GM12878 (cell line): ENCODE measurements around the gene SLC35E1. TPM values are rescaled to one million over a fixed set of nuclear protein-coding genes. Genes with fewer than 3 reads are reported as not detected.

Experiments
- ATAC-seq: fragments of 200-7000 bp; cut with Tn5 transposase; 3 replicates; pipeline ENCODE4 v1.9.1; 2020; ENCODE audit warnings: mild to moderate bottlenecking, moderate library complexity
- BruUV-seq: library from RNA; stranded (reverse); fragments of 400-500 nt; replicated peaks from 2 replicates; lab custom pipeline; 2021; lab: Mats Ljungman, UMichigan
- CTCF ChIA-PET: fragments of 300-600 bp; sonication (Branson Sonifier 250); formaldehyde crosslinking; extraction: SDS; loops from one replicate; lab custom pipeline; 2021; ENCODE audit warnings: inconsistent platforms; lab: Yijun Ruan, JAX
- POLR2A ChIA-PET: fragments of 350-600 bp; formaldehyde crosslinking; extraction: SDS; loops from one replicate; lab custom pipeline; 2021; ENCODE audit warnings: inconsistent platforms; lab: Charles Lee
- RAD21 ChIA-PET: fragments of 300-600 bp; sonication (Branson Sonifier 250); formaldehyde crosslinking; loops from one replicate; lab custom pipeline; 2023; ENCODE audit warnings: antibody characterized with exemption; ENCODE audit not compliant: unreplicated experiment; lab: Charles Lee
- SMC1A ChIA-PET: fragments of 300-600 bp; sonication (Branson Sonifier 250); formaldehyde crosslinking; loops from one replicate; lab custom pipeline; 2023; ENCODE audit not compliant: unreplicated experiment, uncharacterized antibody; lab: Charles Lee
- DNase-seq: peaks from one replicate; pipeline ENCODE4 v3.0.0-alpha.2; 2011; ENCODE audit warnings: low read depth, low spot score
- FAIRE-seq: peaks from 3 replicates; lab custom pipeline; 2011; peaks lifted over from hg19 to GRCh38; lab: Jason Lieb, UNC
- H2AFZ ChIP-seq: 2 replicates; pipeline ENCODE4 v1.6.0; 2011; ENCODE audit warnings: low read depth, low read length, control low read depth; ENCODE audit not compliant: control insufficient read depth
- H3K27ac ChIP-seq: 2 replicates; pipeline ENCODE4 v1.5.1; 2011; ENCODE audit warnings: control low read depth; ENCODE audit not compliant: control insufficient read depth, insufficient read depth
- H3K27me3 ChIP-seq, 2 experiments: replicated peaks in 1 of 2; 2 replicates each; pipeline versions ENCODE4 v1.6.0 to v1.6.1; 2011; ENCODE audit warnings: low read length in 1 of 2; ENCODE audit not compliant: control insufficient read depth in 2 of 2, insufficient read depth in 2 of 2
- H3K36me3 ChIP-seq, 2 experiments: 2 replicates each; pipeline ENCODE4 v1.5.1; 2011; ENCODE audit warnings: low read length in 1 of 2; ENCODE audit not compliant: control insufficient read depth in 2 of 2, insufficient read depth in 2 of 2
- H3K4me1 ChIP-seq: 2 replicates; pipeline ENCODE4 v1.6.1; 2011; ENCODE audit warnings: mild to moderate bottlenecking, low read length, moderate library complexity, mixed read lengths; ENCODE audit not compliant: control insufficient read depth, insufficient read depth
- H3K4me2 ChIP-seq: 2 replicates; pipeline ENCODE4 v1.6.0; 2011; ENCODE audit warnings: control low read depth; ENCODE audit not compliant: control insufficient read depth, insufficient read depth
- H3K4me3 ChIP-seq: fragments of 200-600 bp; sonication (generic); 2 replicates; pipeline ENCODE4 v1.5.1; 2016
- H3K79me2 ChIP-seq: 2 replicates; pipeline ENCODE4 v1.6.0; 2011; ENCODE audit warnings: low read length; ENCODE audit not compliant: control insufficient read depth, insufficient read depth
- H3K9ac ChIP-seq: 2 replicates; pipeline ENCODE4 v1.8.0; 2011; ENCODE audit warnings: low read length, control low read depth, mixed read lengths; ENCODE audit not compliant: control insufficient read depth, insufficient read depth
- H3K9me3 ChIP-seq: replicated peaks from 3 replicates; pipeline ENCODE4 v1.5.1; 2011; ENCODE audit warnings: mild to moderate bottlenecking, low read length; ENCODE audit not compliant: control insufficient read depth, insufficient read depth
- H4K20me1 ChIP-seq: 2 replicates; pipeline ENCODE4 v1.6.0; 2011; ENCODE audit not compliant: control insufficient read depth, insufficient read depth
- BCLAF1 ChIP-seq: fragments of 450-650 bp; IDR thresholded peaks from 2 replicates; pipeline ENCODE4 v1.6.1; 2017; ENCODE audit warnings: antibody characterized with exemption, mild to moderate bottlenecking, moderate library complexity
- BMI1 ChIP-seq: fragments of 450-650 bp; IDR thresholded peaks from 2 replicates; pipeline ENCODE4 v1.6.1; 2016; ENCODE audit warnings: mild to moderate bottlenecking, moderate library complexity, borderline replicate concordance
- ESRRA ChIP-seq: IDR thresholded peaks from 2 replicates; pipeline ENCODE4 v1.6.1; 2012; ENCODE audit warnings: mild to moderate bottlenecking, low read length, improper control_type of control experiment
- FOXK2 ChIP-seq: fragments of 450-650 bp; IDR thresholded peaks from 2 replicates; pipeline ENCODE4 v1.6.1; 2017; ENCODE audit warnings: mild to moderate bottlenecking, moderate library complexity
- MYC ChIP-seq: IDR thresholded peaks from 2 replicates; pipeline ENCODE4 v1.6.1; 2011; ENCODE audit warnings: mild to moderate bottlenecking, low read length, moderate library complexity, inconsistent platforms; ENCODE audit not compliant: insufficient read depth, insufficient replicate concordance, insufficient read length, severe bottlenecking
- RAD21 ChIP-seq: IDR thresholded peaks from 2 replicates; pipeline ENCODE4 v1.6.1; 2011; ENCODE audit warnings: mild to moderate bottlenecking, low read depth, low read length, moderate library complexity; ENCODE audit not compliant: insufficient read depth
- USF2 ChIP-seq: IDR thresholded peaks from 2 replicates; pipeline ENCODE4 v1.6.1; 2011; ENCODE audit warnings: low read depth, low read length, improper control_type of control experiment, borderline replicate concordance
- ZNF622 ChIP-seq: fragments of 450-650 bp; IDR thresholded peaks from 2 replicates; pipeline ENCODE4 v1.6.1; 2017; ENCODE audit warnings: mild to moderate bottlenecking, inconsistent platforms
- WGBS: methylation state at CpG from one replicate; pipeline ENCODE4 v1.1.6; 2016; ENCODE audit warnings: low lambda C conversion rate; ENCODE audit not compliant: insufficient replicate concordance, insufficient coverage; ENCODE audit errors: missing lambda C conversion rate; 5-methylcytosine and 5-hydroxymethylcytosine counted together
- in situ Hi-C: fragments of 300-500 bp; cut with MboI; formaldehyde crosslinking; loops from 9 replicates; pipeline ENCODE4 v1.14.3; 2018; ENCODE audit warnings: mixed read lengths
- intact Hi-C: fragments of 100-400 bp; cut with micrococcal nuclease; formaldehyde crosslinking; loops from one replicate; pipeline ENCODE4 v1.14.2; 2022; ENCODE audit not compliant: unreplicated experiment
- polyA plus RNA-seq, 11 experiments: library from polyadenylated mRNA; depleted of rRNA in 4 of 11; unstranded in 6 of 11; stranded (reverse) in 5 of 11; fragments of >200 nt; fragmentation: Nextera tagmentation in 4 of 11; fragmentation: Illumina TruSeq in 1 of 11; extraction: Ambion mirVana in 4 of 11; extraction: Trizol in 1 of 11; gene quantifications; 1 replicate in 1 of 11; 2 replicates in 10 of 11; pipeline versions ENCODE4 v1.2.1 to v1.2.3, GENCODE V29; 2011 to 2016; ENCODE audit warnings: inconsistent platforms in 2 of 11, missing spikeins in 2 of 11, low read depth in 1 of 11
- total RNA-seq, 4 experiments: library from RNA; depleted of rRNA in 3 of 4; stranded (reverse); fragments of >200 nt in 3 of 4; fragmentation: Illumina TruSeq in 1 of 4; extraction: Trizol in 1 of 4; gene quantifications; 2 replicates each; pipeline versions ENCODE4 v1.2.1 to v1.2.3, GENCODE V29; 2013 to 2021
- TF ChIP-seq, protein P1 (sequence below): fragments of 450-650 bp; IDR thresholded peaks from 2 replicates; pipeline ENCODE4 v1.6.1; 2016; ENCODE audit warnings: mild to moderate bottlenecking
- TF ChIP-seq, protein P2 (sequence below): fragments of 450-650 bp; formaldehyde crosslinking; IDR thresholded peaks from 2 replicates; pipeline ENCODE4 v1.5.0; 2022; ENCODE audit warnings: mild to moderate bottlenecking, missing genetic modification characterization

The SLC35E1 gene
- total and polyA plus RNA-seq, 10 of the 15 experiments (the other 5 are each of a cell fraction or from before 2014, with no cell fraction given), result 11.3 to 37.7 (median 22.1) TPM

GRCh38 chr19:16591803-16592556 is 19.8 kb upstream of the SLC35E1 start:
- POLR2A ChIA-PET, result interaction anchor here (0.7 to 13.1 kb wide), 9 partner anchors 7 to 49 kb away, joined by 3 to 220 read pairs (median 4); partner anchors contain the start of genes MED26 and SLC35E1
- Histone ChIP-seq H3K9ac (no peak overlapping the region), H3K27me3 (no peaks in the 10 kb centered on the region), H3K4me1 (peaks cover 81% of the 10 kb centered on the region), H3K36me3 (peaks cover 0 to 4% of the 10 kb centered on the region in 2 experiments; a peak in 2 of 4 replicates), H4K20me1 (peaks cover 6% of the 10 kb centered on the region), H2AFZ (no peak overlapping the region), H3K9me3 (no peaks in the 10 kb centered on the region), H3K4me3 (no peak overlapping the region), H3K79me2 (peaks cover 98% of the 10 kb centered on the region), H3K4me2 (0 out of 2 replicates have a peak overlapping the region, but pooled peaks have one; percentile 7), H3K27ac (peak overlapping the region; percentile 1; the same call in 1 of the 2 replicates)
- RAD21 ChIA-PET, result interaction anchor here (0.7 to 11.3 kb wide), 5 partner anchors 7 to 149 kb away, joined by 3 to 169 read pairs (median 4); partner anchors contain the start of genes MED26, SMIM7 and TMEM38A
- no TSS peak for BruUV-seq
- ATAC-seq, result no peak
- 73% methylated on average over 10 of the region's 10 CpGs for WGBS
- no peak for DNase-seq
- no peak for FAIRE-seq
- in situ Hi-C loops, result loop anchor here (25.0 kb wide), 1 partner anchor 2005 kb away; the partner anchor contains the start of gene CLEC17A
- intact Hi-C loops, result no loop called here
- CTCF ChIA-PET, result interaction anchor here (1.1 to 9.8 kb wide), 2 partner anchors 18 to 34 kb away, joined by 3 to 83 read pairs; partner anchors contain the start of gene MED26
- SMC1A ChIA-PET, result interaction anchor here (1.2 to 10.9 kb wide), 4 partner anchors 10 to 46 kb away, joined by 4 to 164 read pairs (median 4); partner anchors contain the start of gene MED26
- TF ChIP-seq USF2 (no peak), RAD21 (no peak), MYC (no peak), ZNF622 (no peak), BMI1 (no peak), BCLAF1 (no peak), FOXK2 (no peak), ESRRA (no peak)
- TF ChIP-seq, protein P1, sequence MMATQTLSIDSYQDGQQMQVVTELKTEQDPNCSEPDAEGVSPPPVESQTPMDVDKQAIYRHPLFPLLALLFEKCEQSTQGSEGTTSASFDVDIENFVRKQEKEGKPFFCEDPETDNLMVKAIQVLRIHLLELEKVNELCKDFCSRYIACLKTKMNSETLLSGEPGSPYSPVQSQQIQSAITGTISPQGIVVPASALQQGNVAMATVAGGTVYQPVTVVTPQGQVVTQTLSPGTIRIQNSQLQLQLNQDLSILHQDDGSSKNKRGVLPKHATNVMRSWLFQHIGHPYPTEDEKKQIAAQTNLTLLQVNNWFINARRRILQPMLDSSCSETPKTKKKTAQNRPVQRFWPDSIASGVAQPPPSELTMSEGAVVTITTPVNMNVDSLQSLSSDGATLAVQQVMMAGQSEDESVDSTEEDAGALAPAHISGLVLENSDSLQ, result no peak
- TF ChIP-seq, protein P2, sequence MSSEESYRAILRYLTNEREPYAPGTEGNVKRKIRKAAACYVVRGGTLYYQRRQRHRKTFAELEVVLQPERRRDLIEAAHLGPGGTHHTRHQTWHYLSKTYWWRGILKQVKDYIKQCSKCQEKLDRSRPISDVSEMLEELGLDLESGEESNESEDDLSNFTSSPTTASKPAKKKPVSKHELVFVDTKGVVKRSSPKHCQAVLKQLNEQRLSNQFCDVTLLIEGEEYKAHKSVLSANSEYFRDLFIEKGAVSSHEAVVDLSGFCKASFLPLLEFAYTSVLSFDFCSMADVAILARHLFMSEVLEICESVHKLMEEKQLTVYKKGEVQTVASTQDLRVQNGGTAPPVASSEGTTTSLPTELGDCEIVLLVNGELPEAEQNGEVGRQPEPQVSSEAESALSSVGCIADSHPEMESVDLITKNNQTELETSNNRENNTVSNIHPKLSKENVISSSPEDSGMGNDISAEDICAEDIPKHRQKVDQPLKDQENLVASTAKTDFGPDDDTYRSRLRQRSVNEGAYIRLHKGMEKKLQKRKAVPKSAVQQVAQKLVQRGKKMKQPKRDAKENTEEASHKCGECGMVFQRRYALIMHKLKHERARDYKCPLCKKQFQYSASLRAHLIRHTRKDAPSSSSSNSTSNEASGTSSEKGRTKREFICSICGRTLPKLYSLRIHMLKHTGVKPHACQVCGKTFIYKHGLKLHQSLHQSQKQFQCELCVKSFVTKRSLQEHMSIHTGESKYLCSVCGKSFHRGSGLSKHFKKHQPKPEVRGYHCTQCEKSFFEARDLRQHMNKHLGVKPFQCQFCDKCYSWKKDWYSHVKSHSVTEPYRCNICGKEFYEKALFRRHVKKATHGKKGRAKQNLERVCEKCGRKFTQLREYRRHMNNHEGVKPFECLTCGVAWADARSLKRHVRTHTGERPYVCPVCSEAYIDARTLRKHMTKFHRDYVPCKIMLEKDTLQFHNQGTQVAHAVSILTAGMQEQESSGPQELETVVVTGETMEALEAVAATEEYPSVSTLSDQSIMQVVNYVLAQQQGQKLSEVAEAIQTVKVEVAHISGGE, result no peak
